HEK293T (cell line): ENCODE measurements around the gene CD99.

ENCODE experiments used
- BHLHE40 ChIP-seq: fragments of 450-650 bp; IDR thresholded peaks from 2 replicates; pipeline ENCODE4 v1.6.1; 2016; ENCODE audit warnings: mild to moderate bottlenecking, moderate library complexity, borderline replicate concordance
- CTBP1 ChIP-seq: fragments of 450-650 bp; IDR thresholded peaks from 2 replicates; pipeline ENCODE4 v1.6.1; 2016; ENCODE audit warnings: borderline replicate concordance
- FOXA1 ChIP-seq: fragments of 450-650 bp; IDR thresholded peaks from 2 replicates; pipeline ENCODE4 v1.6.1; 2016; ENCODE audit warnings: mild to moderate bottlenecking
- FOXM1 ChIP-seq: fragments of 450-650 bp; IDR thresholded peaks from 2 replicates; pipeline ENCODE4 v1.6.1; 2017; ENCODE audit warnings: mild to moderate bottlenecking, borderline replicate concordance
- NFRKB ChIP-seq: fragments of 450-650 bp; IDR thresholded peaks from 2 replicates; pipeline ENCODE4 v1.6.1; 2016; ENCODE audit warnings: mild to moderate bottlenecking, moderate library complexity
- SP1 ChIP-seq: fragments of 450-650 bp; IDR thresholded peaks from 2 replicates; pipeline ENCODE4 v1.6.1; 2017
- TARDBP ChIP-seq: fragments of 450-650 bp; IDR thresholded peaks from 2 replicates; pipeline ENCODE4 v1.6.1; 2016

DNA sequence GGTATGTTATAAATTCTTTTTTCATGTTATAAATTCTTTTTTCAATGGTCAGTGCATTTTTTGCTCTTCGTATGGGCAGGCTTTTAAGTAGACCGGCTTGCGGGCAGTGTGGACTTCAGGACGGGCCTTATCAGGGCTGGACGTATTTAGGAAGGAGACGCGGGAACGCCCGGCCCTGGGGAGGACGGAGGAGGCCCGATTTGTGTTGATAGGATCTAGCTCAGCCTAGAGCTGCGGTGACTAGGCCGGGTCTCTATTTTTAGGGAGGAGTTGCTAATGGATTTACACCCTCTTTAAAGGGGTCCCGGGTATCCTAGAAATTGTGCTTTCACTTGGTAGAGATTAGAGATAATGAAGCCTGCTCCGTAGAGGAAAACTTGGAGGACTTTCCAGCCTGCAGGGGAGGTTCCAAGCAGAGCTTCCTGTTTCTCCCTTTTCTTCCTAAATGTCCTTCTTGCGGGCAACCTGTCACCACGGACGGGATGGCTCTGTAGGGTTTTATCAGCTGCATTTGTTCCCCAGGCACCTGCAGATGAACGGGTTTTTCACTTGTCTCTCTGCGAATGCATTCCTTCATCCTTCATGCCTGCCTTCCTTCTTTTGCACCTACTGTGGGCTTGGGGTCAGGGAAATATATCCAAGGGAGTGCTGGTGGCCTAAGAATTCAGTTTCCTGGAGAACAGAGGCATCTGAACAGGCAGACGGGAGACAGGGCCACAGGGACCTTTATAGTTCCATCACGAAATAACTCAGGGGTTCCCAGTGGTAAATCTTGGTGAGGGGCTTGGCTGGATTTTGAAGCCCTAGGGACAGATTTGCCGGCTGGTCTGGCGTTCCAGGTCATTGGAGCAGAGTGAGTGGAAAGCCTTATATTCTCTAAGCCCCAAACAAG is 1.4 kb downstream of the CD99 start:
- TF ChIP-seq FOXM1 (no peak), SP1 (no peak), NFRKB (no peak), FOXA1 (no peak), CTBP1 (no peak), BHLHE40 (no peak), TARDBP (no peak)
